Measurements from ENCODE around the gene NHEJ1. TPM values are rescaled to one million over a fixed set of nuclear protein-coding genes. Genes with fewer than 3 reads are reported as not detected.

NHEJ1 gene
- total and polyA plus RNA-seq, 2 of the 13 experiments (the other 11 are each of a cell fraction or from before 2014, with no cell fraction given), result 30.0 to 30.7 TPM

DNA sequence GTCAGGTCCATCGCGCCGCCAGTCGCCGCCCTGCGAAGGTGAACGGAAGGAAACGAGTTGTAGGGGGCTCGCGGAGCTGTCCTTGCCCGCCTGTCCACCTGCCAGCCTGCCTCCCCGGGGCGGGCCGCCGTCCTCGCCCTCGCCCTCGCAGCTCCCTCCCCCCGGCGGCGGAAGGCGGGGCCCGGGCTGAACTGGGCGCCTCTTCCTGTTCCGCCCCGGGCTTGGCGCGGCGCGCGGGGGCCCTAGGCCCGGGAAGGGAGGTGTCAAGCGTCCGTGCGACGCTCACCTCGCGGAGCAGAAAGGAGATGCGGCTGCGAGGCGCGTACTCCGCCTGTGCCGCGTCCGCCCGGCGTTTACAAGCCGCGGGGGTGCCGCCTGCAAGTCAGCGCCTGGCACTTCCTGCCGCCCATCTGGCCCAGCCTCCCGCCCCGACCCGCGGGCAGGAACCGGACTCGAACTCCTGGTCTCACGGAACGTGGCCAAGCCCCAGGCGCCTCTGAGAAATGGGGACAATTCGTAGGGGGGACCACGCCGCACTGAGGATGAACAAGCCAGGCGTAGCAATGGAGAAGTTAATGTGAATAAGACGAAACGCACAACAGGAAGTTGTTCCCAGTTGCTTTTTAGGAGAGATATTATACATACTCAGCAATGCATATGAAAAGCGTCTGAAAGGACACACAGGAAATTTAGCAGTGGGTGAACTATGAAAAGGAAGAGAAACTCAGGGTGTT, 16.4 kb upstream of the NHEJ1 start, which contains the start of gene CNPPD1 (continued):
- TF ChIP-seq ZNF549 (CRISPR knock-in tag; IDR thresholded peaks at IDR 0.05) (peak; percentile 73; the same call in 1 of the 2 replicates), GFI1 (CRISPR knock-in tag; IDR thresholded peaks at IDR 0.05; ENCODE audit: borderline replicate concordance) (peak; percentile 79; the same call in 1 of the 2 replicates), ZNF780A (CRISPR knock-in tag; IDR thresholded peaks at IDR 0.05) (peak; percentile 93), MAF1 (CRISPR knock-in tag; IDR thresholded peaks at IDR 0.05; ENCODE audit: borderline replicate concordance) (peak; percentile 67; the same call in 1 of the 2 replicates), SNRNP70 (IDR thresholded peaks at IDR 0.05; ENCODE audit: low read depth, low read length) (no peak), MAZ (IDR thresholded peaks at IDR 0.05; ENCODE audit: borderline replicate concordance, low read depth, low read length) (peak; percentile 91), MAZ (CRISPR knock-in tag; IDR thresholded peaks at IDR 0.05; ENCODE audit: low read depth) (peak; percentile 99)
- TF ChIP-seq, protein P1, sequence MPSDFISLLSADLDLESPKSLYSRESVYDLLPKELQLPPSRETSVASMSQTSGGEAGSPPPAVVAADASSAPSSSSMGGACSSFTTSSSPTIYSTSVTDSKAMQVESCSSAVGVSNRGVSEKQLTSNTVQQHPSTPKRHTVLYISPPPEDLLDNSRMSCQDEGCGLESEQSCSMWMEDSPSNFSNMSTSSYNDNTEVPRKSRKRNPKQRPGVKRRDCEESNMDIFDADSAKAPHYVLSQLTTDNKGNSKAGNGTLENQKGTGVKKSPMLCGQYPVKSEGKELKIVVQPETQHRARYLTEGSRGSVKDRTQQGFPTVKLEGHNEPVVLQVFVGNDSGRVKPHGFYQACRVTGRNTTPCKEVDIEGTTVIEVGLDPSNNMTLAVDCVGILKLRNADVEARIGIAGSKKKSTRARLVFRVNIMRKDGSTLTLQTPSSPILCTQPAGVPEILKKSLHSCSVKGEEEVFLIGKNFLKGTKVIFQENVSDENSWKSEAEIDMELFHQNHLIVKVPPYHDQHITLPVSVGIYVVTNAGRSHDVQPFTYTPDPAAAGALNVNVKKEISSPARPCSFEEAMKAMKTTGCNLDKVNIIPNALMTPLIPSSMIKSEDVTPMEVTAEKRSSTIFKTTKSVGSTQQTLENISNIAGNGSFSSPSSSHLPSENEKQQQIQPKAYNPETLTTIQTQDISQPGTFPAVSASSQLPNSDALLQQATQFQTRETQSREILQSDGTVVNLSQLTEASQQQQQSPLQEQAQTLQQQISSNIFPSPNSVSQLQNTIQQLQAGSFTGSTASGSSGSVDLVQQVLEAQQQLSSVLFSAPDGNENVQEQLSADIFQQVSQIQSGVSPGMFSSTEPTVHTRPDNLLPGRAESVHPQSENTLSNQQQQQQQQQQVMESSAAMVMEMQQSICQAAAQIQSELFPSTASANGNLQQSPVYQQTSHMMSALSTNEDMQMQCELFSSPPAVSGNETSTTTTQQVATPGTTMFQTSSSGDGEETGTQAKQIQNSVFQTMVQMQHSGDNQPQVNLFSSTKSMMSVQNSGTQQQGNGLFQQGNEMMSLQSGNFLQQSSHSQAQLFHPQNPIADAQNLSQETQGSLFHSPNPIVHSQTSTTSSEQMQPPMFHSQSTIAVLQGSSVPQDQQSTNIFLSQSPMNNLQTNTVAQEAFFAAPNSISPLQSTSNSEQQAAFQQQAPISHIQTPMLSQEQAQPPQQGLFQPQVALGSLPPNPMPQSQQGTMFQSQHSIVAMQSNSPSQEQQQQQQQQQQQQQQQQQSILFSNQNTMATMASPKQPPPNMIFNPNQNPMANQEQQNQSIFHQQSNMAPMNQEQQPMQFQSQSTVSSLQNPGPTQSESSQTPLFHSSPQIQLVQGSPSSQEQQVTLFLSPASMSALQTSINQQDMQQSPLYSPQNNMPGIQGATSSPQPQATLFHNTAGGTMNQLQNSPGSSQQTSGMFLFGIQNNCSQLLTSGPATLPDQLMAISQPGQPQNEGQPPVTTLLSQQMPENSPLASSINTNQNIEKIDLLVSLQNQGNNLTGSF (CRISPR knock-in tag; IDR thresholded peaks at IDR 0.05), result peak; percentile 93
- TF ChIP-seq, protein P2, sequence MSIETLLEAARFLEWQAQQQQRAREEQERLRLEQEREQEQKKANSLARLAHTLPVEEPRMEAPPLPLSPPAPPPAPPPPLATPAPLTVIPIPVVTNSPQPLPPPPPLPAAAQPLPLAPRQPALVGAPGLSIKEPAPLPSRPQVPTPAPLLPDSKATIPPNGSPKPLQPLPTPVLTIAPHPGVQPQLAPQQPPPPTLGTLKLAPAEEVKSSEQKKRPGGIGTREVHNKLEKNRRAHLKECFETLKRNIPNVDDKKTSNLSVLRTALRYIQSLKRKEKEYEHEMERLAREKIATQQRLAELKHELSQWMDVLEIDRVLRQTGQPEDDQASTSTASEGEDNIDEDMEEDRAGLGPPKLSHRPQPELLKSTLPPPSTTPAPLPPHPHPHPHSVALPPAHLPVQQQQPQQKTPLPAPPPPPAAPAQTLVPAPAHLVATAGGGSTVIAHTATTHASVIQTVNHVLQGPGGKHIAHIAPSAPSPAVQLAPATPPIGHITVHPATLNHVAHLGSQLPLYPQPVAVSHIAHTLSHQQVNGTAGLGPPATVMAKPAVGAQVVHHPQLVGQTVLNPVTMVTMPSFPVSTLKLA (IDR thresholded peaks at IDR 0.05), result no peak
- TF ChIP-seq, protein P3, sequence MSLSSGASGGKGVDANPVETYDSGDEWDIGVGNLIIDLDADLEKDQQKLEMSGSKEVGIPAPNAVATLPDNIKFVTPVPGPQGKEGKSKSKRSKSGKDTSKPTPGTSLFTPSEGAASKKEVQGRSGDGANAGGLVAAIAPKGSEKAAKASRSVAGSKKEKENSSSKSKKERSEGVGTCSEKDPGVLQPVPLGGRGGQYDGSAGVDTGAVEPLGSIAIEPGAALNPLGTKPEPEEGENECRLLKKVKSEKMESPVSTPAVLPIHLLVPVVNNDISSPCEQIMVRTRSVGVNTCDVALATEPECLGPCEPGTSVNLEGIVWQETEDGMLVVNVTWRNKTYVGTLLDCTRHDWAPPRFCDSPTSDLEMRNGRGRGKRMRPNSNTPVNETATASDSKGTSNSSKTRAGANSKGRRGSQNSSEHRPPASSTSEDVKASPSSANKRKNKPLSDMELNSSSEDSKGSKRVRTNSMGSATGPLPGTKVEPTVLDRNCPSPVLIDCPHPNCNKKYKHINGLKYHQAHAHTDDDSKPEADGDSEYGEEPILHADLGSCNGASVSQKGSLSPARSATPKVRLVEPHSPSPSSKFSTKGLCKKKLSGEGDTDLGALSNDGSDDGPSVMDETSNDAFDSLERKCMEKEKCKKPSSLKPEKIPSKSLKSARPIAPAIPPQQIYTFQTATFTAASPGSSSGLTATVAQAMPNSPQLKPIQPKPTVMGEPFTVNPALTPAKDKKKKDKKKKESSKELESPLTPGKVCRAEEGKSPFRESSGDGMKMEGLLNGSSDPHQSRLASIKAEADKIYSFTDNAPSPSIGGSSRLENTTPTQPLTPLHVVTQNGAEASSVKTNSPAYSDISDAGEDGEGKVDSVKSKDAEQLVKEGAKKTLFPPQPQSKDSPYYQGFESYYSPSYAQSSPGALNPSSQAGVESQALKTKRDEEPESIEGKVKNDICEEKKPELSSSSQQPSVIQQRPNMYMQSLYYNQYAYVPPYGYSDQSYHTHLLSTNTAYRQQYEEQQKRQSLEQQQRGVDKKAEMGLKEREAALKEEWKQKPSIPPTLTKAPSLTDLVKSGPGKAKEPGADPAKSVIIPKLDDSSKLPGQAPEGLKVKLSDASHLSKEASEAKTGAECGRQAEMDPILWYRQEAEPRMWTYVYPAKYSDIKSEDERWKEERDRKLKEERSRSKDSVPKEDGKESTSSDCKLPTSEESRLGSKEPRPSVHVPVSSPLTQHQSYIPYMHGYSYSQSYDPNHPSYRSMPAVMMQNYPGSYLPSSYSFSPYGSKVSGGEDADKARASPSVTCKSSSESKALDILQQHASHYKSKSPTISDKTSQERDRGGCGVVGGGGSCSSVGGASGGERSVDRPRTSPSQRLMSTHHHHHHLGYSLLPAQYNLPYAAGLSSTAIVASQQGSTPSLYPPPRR (CRISPR knock-in tag; IDR thresholded peaks at IDR 0.05; ENCODE audit: borderline replicate concordance), result peak; percentile 61
- TF ChIP-seq, protein P4, sequence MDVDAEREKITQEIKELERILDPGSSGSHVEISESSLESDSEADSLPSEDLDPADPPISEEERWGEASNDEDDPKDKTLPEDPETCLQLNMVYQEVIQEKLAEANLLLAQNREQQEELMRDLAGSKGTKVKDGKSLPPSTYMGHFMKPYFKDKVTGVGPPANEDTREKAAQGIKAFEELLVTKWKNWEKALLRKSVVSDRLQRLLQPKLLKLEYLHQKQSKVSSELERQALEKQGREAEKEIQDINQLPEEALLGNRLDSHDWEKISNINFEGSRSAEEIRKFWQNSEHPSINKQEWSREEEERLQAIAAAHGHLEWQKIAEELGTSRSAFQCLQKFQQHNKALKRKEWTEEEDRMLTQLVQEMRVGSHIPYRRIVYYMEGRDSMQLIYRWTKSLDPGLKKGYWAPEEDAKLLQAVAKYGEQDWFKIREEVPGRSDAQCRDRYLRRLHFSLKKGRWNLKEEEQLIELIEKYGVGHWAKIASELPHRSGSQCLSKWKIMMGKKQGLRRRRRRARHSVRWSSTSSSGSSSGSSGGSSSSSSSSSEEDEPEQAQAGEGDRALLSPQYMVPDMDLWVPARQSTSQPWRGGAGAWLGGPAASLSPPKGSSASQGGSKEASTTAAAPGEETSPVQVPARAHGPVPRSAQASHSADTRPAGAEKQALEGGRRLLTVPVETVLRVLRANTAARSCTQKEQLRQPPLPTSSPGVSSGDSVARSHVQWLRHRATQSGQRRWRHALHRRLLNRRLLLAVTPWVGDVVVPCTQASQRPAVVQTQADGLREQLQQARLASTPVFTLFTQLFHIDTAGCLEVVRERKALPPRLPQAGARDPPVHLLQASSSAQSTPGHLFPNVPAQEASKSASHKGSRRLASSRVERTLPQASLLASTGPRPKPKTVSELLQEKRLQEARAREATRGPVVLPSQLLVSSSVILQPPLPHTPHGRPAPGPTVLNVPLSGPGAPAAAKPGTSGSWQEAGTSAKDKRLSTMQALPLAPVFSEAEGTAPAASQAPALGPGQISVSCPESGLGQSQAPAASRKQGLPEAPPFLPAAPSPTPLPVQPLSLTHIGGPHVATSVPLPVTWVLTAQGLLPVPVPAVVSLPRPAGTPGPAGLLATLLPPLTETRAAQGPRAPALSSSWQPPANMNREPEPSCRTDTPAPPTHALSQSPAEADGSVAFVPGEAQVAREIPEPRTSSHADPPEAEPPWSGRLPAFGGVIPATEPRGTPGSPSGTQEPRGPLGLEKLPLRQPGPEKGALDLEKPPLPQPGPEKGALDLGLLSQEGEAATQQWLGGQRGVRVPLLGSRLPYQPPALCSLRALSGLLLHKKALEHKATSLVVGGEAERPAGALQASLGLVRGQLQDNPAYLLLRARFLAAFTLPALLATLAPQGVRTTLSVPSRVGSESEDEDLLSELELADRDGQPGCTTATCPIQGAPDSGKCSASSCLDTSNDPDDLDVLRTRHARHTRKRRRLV (CRISPR knock-in tag; IDR thresholded peaks at IDR 0.05), result 0 out of 2 replicates have a peak, but pooled peaks have one; percentile 45

Data from HepG2 (cell line).